Endothelial cell (in vitro differentiated cells): ENCODE results near the gene TFDP1. TPM values are rescaled to one million over a fixed set of nuclear protein-coding genes. Genes with fewer than 3 reads are reported as not detected.

Experiments used
- DNase-seq: peaks from one replicate; pipeline ENCODE4 v3.0.0; 2021; ENCODE audit warnings: low spot score
- H3K27ac Mint-ChIP-seq: one replicate; pipeline ENCODE4 v1.8.0; 2021; ENCODE audit warnings: mixed read lengths, inconsistent platforms; ENCODE audit not compliant: unreplicated experiment
- H3K27me3 Mint-ChIP-seq: one replicate; pipeline ENCODE4 v1.8.0; 2021; ENCODE audit warnings: mild to moderate bottlenecking, moderate library complexity, mixed read lengths, inconsistent platforms; ENCODE audit not compliant: unreplicated experiment
- H3K36me3 Mint-ChIP-seq: one replicate; pipeline ENCODE4 v1.8.0; 2021; ENCODE audit warnings: mild to moderate bottlenecking, low read depth, mixed read lengths, inconsistent platforms; ENCODE audit not compliant: unreplicated experiment
- H3K4me1 Mint-ChIP-seq: one replicate; pipeline ENCODE4 v1.8.0; 2021; ENCODE audit warnings: mild to moderate bottlenecking, mixed read lengths, inconsistent platforms; ENCODE audit not compliant: unreplicated experiment
- H3K4me3 Mint-ChIP-seq: one replicate; pipeline ENCODE4 v1.8.0; 2021; ENCODE audit warnings: mild to moderate bottlenecking, mixed read lengths, inconsistent platforms; ENCODE audit not compliant: unreplicated experiment
- H3K9me3 Mint-ChIP-seq: one replicate; pipeline ENCODE4 v1.8.0; 2021; ENCODE audit warnings: mixed read lengths, inconsistent platforms; ENCODE audit not compliant: unreplicated experiment
- total RNA-seq: library from RNA; stranded (reverse); fragmentation: NEBNext Ultra II Directional; extraction: Animal tissue kit (Norgen Biotek cat#: 25700); gene quantifications from one replicate; pipeline ENCODE4 v1.2.1, GENCODE V29; 2021; ENCODE audit not compliant: unreplicated experiment
- TF ChIP-seq, protein P1 (sequence below): fragments of 200-600 bp; sonication (generic); IDR thresholded peaks from one replicate; pipeline ENCODE4 v1.5.0; 2021; ENCODE audit warnings: antibody characterized with exemption; ENCODE audit not compliant: unreplicated experiment

TFDP1 gene
- total RNA-seq, 1 donor from 2014 or later, result 65.8 TPM

GRCh38 chr13:113608967-113609533, 24.5 kb downstream of the TFDP1 start:
- no peaks in the 10 kb centered on the region for H3K9me3 Mint-ChIP-seq
- TF ChIP-seq, protein P1, sequence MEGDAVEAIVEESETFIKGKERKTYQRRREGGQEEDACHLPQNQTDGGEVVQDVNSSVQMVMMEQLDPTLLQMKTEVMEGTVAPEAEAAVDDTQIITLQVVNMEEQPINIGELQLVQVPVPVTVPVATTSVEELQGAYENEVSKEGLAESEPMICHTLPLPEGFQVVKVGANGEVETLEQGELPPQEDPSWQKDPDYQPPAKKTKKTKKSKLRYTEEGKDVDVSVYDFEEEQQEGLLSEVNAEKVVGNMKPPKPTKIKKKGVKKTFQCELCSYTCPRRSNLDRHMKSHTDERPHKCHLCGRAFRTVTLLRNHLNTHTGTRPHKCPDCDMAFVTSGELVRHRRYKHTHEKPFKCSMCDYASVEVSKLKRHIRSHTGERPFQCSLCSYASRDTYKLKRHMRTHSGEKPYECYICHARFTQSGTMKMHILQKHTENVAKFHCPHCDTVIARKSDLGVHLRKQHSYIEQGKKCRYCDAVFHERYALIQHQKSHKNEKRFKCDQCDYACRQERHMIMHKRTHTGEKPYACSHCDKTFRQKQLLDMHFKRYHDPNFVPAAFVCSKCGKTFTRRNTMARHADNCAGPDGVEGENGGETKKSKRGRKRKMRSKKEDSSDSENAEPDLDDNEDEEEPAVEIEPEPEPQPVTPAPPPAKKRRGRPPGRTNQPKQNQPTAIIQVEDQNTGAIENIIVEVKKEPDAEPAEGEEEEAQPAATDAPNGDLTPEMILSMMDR, result no peak
- H3K4me3 Mint-ChIP-seq, result peak overlapping the region; percentile 35
- no peak overlapping the region for H3K27ac Mint-ChIP-seq
- peaks cover 8% of the 10 kb centered on the region for H3K27me3 Mint-ChIP-seq
- H3K36me3 Mint-ChIP-seq, result peaks cover 44% of the 10 kb centered on the region
- DNase-seq, result no peak
- H3K4me1 Mint-ChIP-seq, result peaks cover 16% of the 10 kb centered on the region

DNA sequence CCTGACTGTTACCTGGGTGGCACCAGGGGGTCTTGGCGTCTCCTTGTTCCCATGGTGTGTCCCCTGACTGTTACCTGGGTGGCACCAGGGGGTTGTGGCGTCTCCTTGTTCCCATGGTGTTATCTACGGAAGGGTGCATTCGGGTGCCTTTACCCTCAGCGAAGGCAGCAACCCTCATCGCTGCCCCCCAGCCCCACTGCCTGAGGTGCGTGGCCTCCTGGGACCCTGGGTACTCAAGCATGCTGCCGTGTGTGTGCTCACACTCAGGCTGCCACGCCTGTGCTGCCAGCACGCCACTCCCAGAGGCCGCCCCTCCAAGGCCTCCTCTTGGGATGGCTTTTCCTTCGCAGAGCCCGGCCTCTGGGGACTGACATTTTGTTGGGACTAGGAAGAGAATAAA, 25.1 kb downstream of the TFDP1 start:
- no peak for DNase-seq
- Mint-ChIP-seq H3K4me1 (peaks cover 15% of the 10 kb centered on the region), H3K9me3 (no peaks in the 10 kb centered on the region), H3K27me3 (peaks cover 8% of the 10 kb centered on the region), H3K27ac (no peak overlapping the region), H3K36me3 (peaks cover 43% of the 10 kb centered on the region), H3K4me3 (no peak overlapping the region)
- TF ChIP-seq, protein P1, result no peak

DNA sequence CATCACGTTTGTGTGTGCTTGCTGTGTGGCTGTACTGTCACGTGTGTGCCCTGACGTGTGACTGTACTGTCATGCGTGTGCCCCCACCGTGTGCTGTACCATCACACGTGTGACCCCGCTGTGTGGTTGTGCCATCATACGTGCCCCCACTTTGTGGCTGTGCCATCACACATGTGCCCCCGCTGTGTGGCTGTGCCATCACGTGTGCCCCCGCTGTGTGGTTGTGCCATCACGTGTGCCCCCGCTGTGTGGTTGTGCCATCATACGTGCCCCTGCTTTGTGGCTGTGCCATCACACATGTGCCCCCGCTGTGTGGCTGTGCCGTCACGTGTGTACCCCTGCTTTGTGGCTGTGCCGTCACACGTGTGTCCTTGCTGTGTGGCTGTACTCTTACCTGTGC, 25.7 kb downstream of the TFDP1 start:
- Mint-ChIP-seq H3K9me3 (no peaks in the 10 kb centered on the region), H3K27me3 (peaks cover 7% of the 10 kb centered on the region), H3K27ac (peak overlapping the region; percentile 22), H3K4me3 (peak overlapping the region; percentile 66), H3K4me1 (peaks cover 10% of the 10 kb centered on the region), H3K36me3 (peaks cover 37% of the 10 kb centered on the region)
- TF ChIP-seq, protein P1, result no peak
- no peak for DNase-seq

- peaks cover 36% of the 10 kb centered on the region for H3K36me3 Mint-ChIP-seq
- peaks cover 7% of the 10 kb centered on the region for H3K4me1 Mint-ChIP-seq
- H3K27ac Mint-ChIP-seq, result peak overlapping the region; percentile 26
Observed at GRCh38 chr13:113611996-113612395, 27.4 kb downstream of the TFDP1 start.

DNA sequence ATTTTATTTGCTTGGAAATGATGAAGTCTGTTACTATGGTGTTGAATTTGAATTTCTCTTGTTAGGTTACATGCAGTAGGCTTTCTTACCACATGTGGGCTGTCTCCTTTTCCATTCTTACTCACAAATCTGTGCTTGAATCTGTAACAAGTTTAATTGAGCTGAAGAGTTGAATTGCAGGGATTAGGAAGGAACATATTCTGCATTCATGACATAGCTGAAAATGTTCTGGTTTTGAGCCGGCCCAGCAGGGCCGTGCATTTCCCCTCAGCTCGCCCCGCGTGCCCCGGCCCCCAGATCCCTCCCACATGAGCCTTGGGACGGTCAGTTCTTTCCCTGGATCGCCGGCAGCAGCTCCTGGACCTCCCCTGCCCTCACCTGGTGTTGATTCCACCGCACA, 28.1 kb downstream of the TFDP1 start:
- Mint-ChIP-seq H3K9me3 (no peaks in the 10 kb centered on the region), H3K27ac (peak overlapping the region; percentile 26)

More at GRCh38 chr13:113611996-113612395, 27.4 kb downstream of the TFDP1 start:
- DNase-seq, result no peak
- H3K27me3 Mint-ChIP-seq, result peaks cover 7% of the 10 kb centered on the region
- H3K4me3 Mint-ChIP-seq, result no peak overlapping the region
- no peaks in the 10 kb centered on the region for H3K9me3 Mint-ChIP-seq
- TF ChIP-seq, protein P1, result no peak

More for the DNA sequence above, 28.1 kb downstream of the TFDP1 start:
- TF ChIP-seq, protein P1, result no peak
- DNase-seq, result no peak
- H3K4me1 Mint-ChIP-seq, result peaks cover 8% of the 10 kb centered on the region
- H3K27me3 Mint-ChIP-seq, result peaks cover 7% of the 10 kb centered on the region
- H3K36me3 Mint-ChIP-seq, result peaks cover 36% of the 10 kb centered on the region
- no peak overlapping the region for H3K4me3 Mint-ChIP-seq
